Choroid plexus epithelial cell (primary cell): Measurements from ENCODE around the gene SKIC2.
"Not testable (repeated sequence)": the region's sequence is repeated elsewhere in the genome, so short reads cannot be mapped to it uniquely, and the experiment has no call there.

Source experiments
- DNase-seq: peaks from one replicate; pipeline ENCODE4 v3.0.0-alpha.2; 2010; ENCODE audit warnings: low read depth
- H3K4me3 ChIP-seq: 2 replicates; pipeline ENCODE4 v1.5.1; 2011; ENCODE audit warnings: low read depth, mild to moderate bottlenecking, control low read depth, low read length, moderate library complexity
- TF ChIP-seq, protein P1 (sequence below): conservative IDR thresholded peaks from 2 replicates; pipeline ENCODE4 v1.5.1; 2011; ENCODE audit warnings: low read depth, mild to moderate bottlenecking, control low read depth, inconsistent platforms, low read length, moderate library complexity

SKIC2 gene

GRCh38 chr6:31958741-31959739 is at the start of gene SKIC2, which contains the start of gene NELFE:
TSS of gene SKIC2 (plus strand) at chr6:31959175. CDS start at chr6:31959193, 18 bp downstream.
TSS of gene NELFE (minus strand) at chr6:31958971. CDS start at chr6:31958446, 525 bp downstream.
- H3K4me3 ChIP-seq = peak within 1 kb of the TSS; percentile 97
- peak; percentile 98 for DNase-seq
- TF ChIP-seq, protein P1, sequence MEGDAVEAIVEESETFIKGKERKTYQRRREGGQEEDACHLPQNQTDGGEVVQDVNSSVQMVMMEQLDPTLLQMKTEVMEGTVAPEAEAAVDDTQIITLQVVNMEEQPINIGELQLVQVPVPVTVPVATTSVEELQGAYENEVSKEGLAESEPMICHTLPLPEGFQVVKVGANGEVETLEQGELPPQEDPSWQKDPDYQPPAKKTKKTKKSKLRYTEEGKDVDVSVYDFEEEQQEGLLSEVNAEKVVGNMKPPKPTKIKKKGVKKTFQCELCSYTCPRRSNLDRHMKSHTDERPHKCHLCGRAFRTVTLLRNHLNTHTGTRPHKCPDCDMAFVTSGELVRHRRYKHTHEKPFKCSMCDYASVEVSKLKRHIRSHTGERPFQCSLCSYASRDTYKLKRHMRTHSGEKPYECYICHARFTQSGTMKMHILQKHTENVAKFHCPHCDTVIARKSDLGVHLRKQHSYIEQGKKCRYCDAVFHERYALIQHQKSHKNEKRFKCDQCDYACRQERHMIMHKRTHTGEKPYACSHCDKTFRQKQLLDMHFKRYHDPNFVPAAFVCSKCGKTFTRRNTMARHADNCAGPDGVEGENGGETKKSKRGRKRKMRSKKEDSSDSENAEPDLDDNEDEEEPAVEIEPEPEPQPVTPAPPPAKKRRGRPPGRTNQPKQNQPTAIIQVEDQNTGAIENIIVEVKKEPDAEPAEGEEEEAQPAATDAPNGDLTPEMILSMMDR = no peak

DNA sequence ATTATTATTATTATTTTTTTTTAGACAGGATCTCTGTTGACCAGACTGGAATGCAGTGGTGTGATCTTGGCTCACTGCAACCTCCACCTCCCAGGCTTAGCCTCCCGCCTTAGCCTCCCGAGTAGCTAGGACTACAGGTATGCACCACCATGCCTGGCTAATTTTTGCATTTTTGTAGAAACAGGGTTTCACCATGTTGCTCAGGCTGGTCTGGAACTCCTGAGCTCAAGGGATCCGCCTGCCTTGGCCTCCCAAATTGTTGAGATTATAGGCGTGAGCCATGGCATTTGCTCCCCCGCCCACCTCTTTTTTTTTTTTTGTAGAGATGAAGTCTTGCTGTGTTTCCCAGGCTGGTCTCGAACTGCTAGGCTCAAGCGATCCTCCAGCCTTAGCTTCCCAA is 49.7 kb upstream of the SKIC2 start:
- DNase-seq, H3K4me3 ChIP-seq: not testable (repeated sequence)

- H3K4me3 ChIP-seq = no peak overlapping the region
- TF ChIP-seq, protein P1 = no peak
- no peak for DNase-seq
Measured at GRCh38 chr6:31911826-31912585, 47.0 kb upstream of the SKIC2 start.

GRCh38 chr6:31915351-31915750 is 43.6 kb upstream of the SKIC2 start:
- H3K4me3 ChIP-seq = no peak overlapping the region
- DNase-seq = no peak
- TF ChIP-seq, protein P1 = no peak

- no peak overlapping the region for H3K4me3 ChIP-seq
- no peak for DNase-seq
- TF ChIP-seq, protein P1 = no peak
Measured at GRCh38 chr6:31915756-31916155, 43.2 kb upstream of the SKIC2 start.

GRCh38 chr6:31918069-31918720 is 40.8 kb upstream of the SKIC2 start:
- no peak overlapping the region for H3K4me3 ChIP-seq
- no peak for DNase-seq
- TF ChIP-seq, protein P1 = no peak
